ENCODE results near the gene LEFTY1. TPM values are rescaled to one million over a fixed set of nuclear protein-coding genes. Genes with fewer than 3 reads are reported as not detected.

The LEFTY1 gene
- total and polyA plus RNA-seq, 9 of the 15 experiments (the other 6 are each of a cell fraction or from before 2014, with no cell fraction given): 0.07 to 0.24 (median 0.17) TPM; not detected in 5

- TF ChIP-seq ARID4B (CRISPR knock-in tag; IDR thresholded peaks at IDR 0.05): no peak
- peak; percentile 86 for TF ChIP-seq DPF2 (IDR thresholded peaks at IDR 0.05)
- no peak for TF ChIP-seq RFX1 (IDR thresholded peaks at IDR 0.05)
- TF ChIP-seq E2F8 (IDR thresholded peaks at IDR 0.05; ENCODE audit: low read depth, partially characterized antibody): no peak
- TF ChIP-seq CCAR2 (IDR thresholded peaks at IDR 0.05; ENCODE audit: low read depth, low read length): no peak
- no peak for TF ChIP-seq KAT2B (IDR thresholded peaks at IDR 0.05; ENCODE audit: low read depth, low read length)
- TF ChIP-seq E2F5 (CRISPR knock-in tag; IDR thresholded peaks at IDR 0.05): no peak
- no peak for TF ChIP-seq ZNF408 (CRISPR knock-in tag; IDR thresholded peaks at IDR 0.05; ENCODE audit: low read depth)
- no peak for TF ChIP-seq SLC30A9 (CRISPR knock-in tag; IDR thresholded peaks at IDR 0.05)
- TF ChIP-seq CAMTA2 (CRISPR knock-in tag; conservative IDR thresholded peaks at IDR 0.05): no peak
- TF ChIP-seq NCOR1 (IDR thresholded peaks at IDR 0.05): peak; percentile 71
- TF ChIP-seq ZBTB11 (CRISPR knock-in tag; IDR thresholded peaks at IDR 0.05): no peak
- no peak for TF ChIP-seq MTA1 (IDR thresholded peaks at IDR 0.05; ENCODE audit: borderline replicate concordance)
- no peak for TF ChIP-seq HMG20A (CRISPR knock-in tag; conservative IDR thresholded peaks at IDR 0.05)
- TF ChIP-seq ZNF12 (CRISPR knock-in tag; IDR thresholded peaks at IDR 0.05): no peak
- TF ChIP-seq ZNF23 (CRISPR knock-in tag; IDR thresholded peaks at IDR 0.05): no peak
These were observed 42.6 kb upstream of the LEFTY1 start (continued) for GRCh38 chr1:225931270-225932136.

All from K562 (cell line).